Astrocyte (in vitro differentiated cells and primary cell): ENCODE data around the gene TRPV6.

ENCODE experiments used
- CTCF ChIP-seq: IDR thresholded peaks from 2 replicates; pipeline ENCODE4 v1.5.1; 2011; ENCODE audit warnings: low read depth, mild to moderate bottlenecking, inconsistent platforms, low read length, moderate library complexity; ENCODE audit not compliant: insufficient read depth
- EZH2 ChIP-seq: IDR thresholded peaks from 2 replicates; pipeline ENCODE4 v1.6.1; 2012; ENCODE audit warnings: mild to moderate bottlenecking, low read length, inconsistent platforms; ENCODE audit not compliant: insufficient read depth

- TF ChIP-seq CTCF, result no peak
- no peak for TF ChIP-seq EZH2
Observed at GRCh38 chr7:142883145-142883544, 2.4 kb downstream of the TRPV6 start.
